GM12864 (cell line): ENCODE measurements around the gene CIROP.

Source experiments
- DNase-seq: peaks from one replicate; pipeline ENCODE4 v3.0.0-alpha.2; 2011; ENCODE audit warnings: low read depth
- H3K4me3 ChIP-seq: 2 replicates; pipeline ENCODE4 v1.5.1; 2011; ENCODE audit warnings: mild to moderate bottlenecking, low read depth, low read length, control low read depth
- TF ChIP-seq, protein P1 (sequence below): IDR thresholded peaks from 2 replicates; pipeline ENCODE4 v1.5.1; 2011; ENCODE audit warnings: low read depth, mild to moderate bottlenecking, moderate library complexity, low read length, control low read depth, inconsistent platforms; ENCODE audit errors: missing control alignments

Gene CIROP

GRCh38 chr14:23106747-23107045 lies 1.9 kb upstream of the CIROP start:
- DNase-seq, result no peak
- TF ChIP-seq, protein P1, sequence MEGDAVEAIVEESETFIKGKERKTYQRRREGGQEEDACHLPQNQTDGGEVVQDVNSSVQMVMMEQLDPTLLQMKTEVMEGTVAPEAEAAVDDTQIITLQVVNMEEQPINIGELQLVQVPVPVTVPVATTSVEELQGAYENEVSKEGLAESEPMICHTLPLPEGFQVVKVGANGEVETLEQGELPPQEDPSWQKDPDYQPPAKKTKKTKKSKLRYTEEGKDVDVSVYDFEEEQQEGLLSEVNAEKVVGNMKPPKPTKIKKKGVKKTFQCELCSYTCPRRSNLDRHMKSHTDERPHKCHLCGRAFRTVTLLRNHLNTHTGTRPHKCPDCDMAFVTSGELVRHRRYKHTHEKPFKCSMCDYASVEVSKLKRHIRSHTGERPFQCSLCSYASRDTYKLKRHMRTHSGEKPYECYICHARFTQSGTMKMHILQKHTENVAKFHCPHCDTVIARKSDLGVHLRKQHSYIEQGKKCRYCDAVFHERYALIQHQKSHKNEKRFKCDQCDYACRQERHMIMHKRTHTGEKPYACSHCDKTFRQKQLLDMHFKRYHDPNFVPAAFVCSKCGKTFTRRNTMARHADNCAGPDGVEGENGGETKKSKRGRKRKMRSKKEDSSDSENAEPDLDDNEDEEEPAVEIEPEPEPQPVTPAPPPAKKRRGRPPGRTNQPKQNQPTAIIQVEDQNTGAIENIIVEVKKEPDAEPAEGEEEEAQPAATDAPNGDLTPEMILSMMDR, result no peak
- no peak overlapping the region for H3K4me3 ChIP-seq

DNA sequence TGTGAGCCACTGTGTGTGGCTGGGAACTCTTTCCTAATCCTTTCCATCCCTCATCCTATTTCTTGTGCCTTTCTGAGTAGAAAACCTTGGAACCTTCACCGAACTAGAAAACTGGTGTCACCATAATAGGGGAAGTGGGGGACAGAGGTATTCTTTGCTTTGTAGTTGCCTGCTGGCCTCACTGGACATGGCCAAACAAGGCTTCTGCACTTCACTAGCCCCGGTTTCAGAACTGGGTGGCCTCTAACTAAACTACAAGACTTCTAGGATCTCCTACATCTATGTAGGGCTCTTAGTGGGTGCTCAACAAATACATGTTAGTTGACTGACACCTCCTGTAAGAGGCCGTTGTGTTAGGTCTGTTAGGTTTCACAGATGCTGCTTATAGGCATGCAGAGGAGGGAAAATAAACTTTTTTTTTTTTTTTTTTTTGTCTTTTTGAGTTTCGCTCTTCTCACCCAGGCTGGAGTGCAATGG lies 597 bp upstream of the CIROP start:
- DNase-seq, result no peak
- no peak overlapping the region for H3K4me3 ChIP-seq
- TF ChIP-seq, protein P1, result no peak

DNA sequence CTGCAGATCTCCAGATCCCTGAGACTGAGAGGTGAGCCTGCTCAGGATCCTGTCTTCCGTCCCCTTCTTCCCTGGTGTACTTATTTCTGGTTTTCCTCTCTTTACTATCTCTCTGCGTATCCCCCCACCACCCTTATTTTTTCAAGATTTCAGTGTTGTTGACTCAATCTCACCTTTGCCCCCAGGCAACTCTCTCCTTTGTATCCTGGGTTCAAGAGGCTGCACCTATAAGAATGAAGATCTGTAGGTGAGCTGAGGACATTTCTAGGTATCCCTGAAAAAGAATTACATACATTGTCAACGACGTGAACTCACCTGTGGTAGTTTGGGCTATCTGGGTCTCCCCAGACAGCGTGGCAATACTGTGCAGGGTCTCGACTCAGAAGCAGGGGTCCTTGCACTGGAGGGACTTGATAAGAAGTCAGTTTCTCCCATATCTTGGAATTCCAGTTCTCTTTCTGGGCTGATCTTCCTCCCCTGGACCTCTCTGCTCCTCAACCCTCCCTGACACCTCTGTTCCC lies 659 bp downstream of the CIROP start:
- no peak for DNase-seq
- TF ChIP-seq, protein P1, result no peak
- H3K4me3 ChIP-seq, result no peak overlapping the region

DNA sequence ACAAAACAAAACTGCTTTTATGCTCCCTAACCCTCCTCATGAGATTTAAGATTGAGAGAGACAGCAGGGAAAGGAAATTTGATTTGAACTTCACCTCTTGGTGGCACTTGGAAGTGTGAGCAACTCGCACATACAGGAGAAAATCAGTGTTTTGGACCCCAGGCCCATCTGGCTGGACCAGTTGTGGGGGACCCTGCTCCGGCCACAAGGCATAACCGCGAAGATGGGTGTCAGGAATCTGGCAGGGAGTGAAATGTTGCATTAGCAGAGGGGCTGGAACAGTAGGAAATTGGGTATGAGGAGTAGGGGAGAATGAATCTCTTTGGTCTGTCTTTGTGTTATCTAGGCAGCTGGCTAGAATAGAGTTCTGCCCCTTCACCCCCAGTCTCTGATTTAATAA lies 1.2 kb downstream of the CIROP start:
- DNase-seq, result no peak
- TF ChIP-seq, protein P1, result no peak
- no peak overlapping the region for H3K4me3 ChIP-seq

GRCh38 chr14:23102801-23103200 lies 2.0 kb downstream of the CIROP start:
- H3K4me3 ChIP-seq, result no peak overlapping the region
- no peak for DNase-seq
- TF ChIP-seq, protein P1, result no peak

DNA sequence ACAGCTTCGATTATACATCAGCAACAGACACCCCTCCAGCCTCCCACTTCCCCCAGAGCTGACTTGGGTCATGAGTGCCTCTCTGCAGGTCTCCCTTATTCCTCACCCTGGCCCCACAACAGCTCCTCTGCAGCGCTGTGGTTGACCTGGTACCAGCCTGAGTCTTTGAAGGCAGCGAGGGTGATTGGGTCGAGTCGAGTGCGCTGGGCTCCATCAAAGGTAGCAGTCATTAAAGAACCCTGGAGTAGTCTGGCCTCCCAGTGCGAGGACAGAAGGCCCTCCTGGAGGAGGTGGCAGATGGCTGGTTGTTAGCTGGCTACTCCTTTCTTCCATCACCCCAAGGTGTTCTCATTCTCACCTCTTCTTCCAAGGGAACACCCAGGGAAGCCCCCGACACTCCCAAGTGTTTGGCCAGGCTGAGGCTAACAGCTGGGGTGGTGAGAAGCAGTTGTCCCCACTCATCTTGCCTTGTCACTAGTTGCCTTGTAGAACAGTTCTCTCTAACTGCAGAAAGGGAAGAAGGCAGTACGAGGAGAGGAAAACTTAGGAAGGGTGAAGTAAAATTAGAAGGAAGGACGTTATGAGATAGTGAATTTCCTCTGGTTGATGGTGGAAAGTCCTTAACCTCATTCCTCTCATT lies 2.7 kb downstream of the CIROP start:
- DNase-seq, result no peak
- no peak overlapping the region for H3K4me3 ChIP-seq
- TF ChIP-seq, protein P1, result no peak

DNA sequence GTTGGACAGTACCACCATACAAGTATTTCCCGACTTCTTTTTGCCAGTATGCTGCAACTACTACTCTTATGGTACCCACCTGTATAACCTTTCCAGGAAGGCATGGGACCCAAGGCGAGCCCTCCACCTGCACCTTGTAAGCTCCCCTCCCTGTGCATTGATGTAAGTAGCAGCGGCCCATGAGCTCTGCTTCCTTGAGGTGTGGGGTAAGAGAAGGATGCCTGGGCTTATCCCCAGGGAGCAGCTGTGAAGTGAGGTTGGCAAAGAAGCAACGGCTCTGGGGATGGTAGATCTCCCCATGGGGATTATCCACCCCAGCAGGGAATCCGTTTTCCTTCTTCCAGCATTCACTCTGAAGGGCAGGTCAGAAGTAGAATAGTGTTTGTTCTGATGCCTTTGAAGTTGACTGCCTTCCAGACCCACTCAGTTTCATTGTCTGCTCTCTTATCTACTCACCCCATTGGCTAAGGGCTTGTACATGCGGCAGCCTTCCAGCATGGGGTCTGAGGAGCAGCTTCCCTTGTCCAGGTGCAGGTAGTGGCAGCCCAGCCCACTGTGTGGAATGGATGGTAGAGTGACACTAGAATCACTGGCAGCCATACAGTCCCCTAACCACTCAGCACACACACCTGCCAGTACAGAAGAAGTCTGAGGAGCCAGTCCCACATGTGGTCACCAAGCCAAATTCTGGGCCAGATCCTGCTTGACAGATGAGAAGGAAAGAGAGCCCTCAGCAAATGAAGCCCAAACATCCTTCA lies 3.4 kb downstream of the CIROP start:
- no peak overlapping the region for H3K4me3 ChIP-seq
- no peak for DNase-seq
- TF ChIP-seq, protein P1, result no peak
